Smooth muscle cell (in vitro differentiated cells): ENCODE data around the gene HOXD13. TPM values are rescaled to one million over a fixed set of nuclear protein-coding genes. Genes with fewer than 3 reads are reported as not detected.

Experiments
- DNase-seq: peaks from one replicate; lab custom pipeline; 2025; ENCODE audit not compliant: unreplicated experiment; lab: John Stamatoyannopoulos, UW
- H2AFZ ChIP-seq: fragments of 200-600 bp; sonication (generic); 2 replicates; pipeline ENCODE4 v1.6.0; 2016; ENCODE audit warnings: antibody characterized with exemption, low read depth, mild to moderate bottlenecking
- H3F3A ChIP-seq: fragments of 200-600 bp; sonication (generic); 2 replicates; pipeline ENCODE4 v1.6.0; 2017; ENCODE audit warnings: antibody characterized with exemption, low read depth
- H3K27ac ChIP-seq: fragments of 200-600 bp; sonication (generic); 2 replicates; pipeline ENCODE4 v1.5.1; 2016; ENCODE audit warnings: low read depth, mild to moderate bottlenecking
- H3K27me3 ChIP-seq: fragments of 200-600 bp; sonication (generic); 2 replicates; pipeline ENCODE4 v1.6.1; 2016; ENCODE audit warnings: low read depth, mild to moderate bottlenecking
- H3K36me3 ChIP-seq: fragments of 200-600 bp; sonication (generic); 2 replicates; pipeline ENCODE4 v1.5.1; 2016; ENCODE audit warnings: low read depth
- H3K4me1 ChIP-seq: fragments of 200-600 bp; sonication (generic); 2 replicates; pipeline ENCODE4 v1.5.1; 2016; ENCODE audit warnings: low read depth
- H3K4me2 ChIP-seq: fragments of 200-600 bp; sonication (generic); 2 replicates; pipeline ENCODE4 v1.6.0; 2016; ENCODE audit warnings: mild to moderate bottlenecking
- H3K4me3 ChIP-seq: fragments of 200-600 bp; sonication (generic); 2 replicates; pipeline ENCODE4 v1.5.1; 2016; ENCODE audit warnings: mild to moderate bottlenecking
- H3K79me2 ChIP-seq: fragments of 200-600 bp; sonication (generic); 2 replicates; pipeline ENCODE4 v1.6.0; 2016; ENCODE audit warnings: low read depth, mild to moderate bottlenecking
- H3K9ac ChIP-seq: fragments of 200-600 bp; sonication (generic); 2 replicates; pipeline ENCODE4 v1.6.0; 2016; ENCODE audit warnings: low read depth
- H3K9me3 ChIP-seq: fragments of 200-600 bp; sonication (generic); replicated peaks from 2 replicates; pipeline ENCODE4 v1.5.1; 2016; ENCODE audit warnings: low read depth
- H4K20me1 ChIP-seq: fragments of 200-600 bp; sonication (generic); 2 replicates; pipeline ENCODE4 v1.6.0; 2016; ENCODE audit warnings: low read depth
- WGBS: methylation state at CpG from one replicate; pipeline ENCODE4 v1.1.7; 2016; ENCODE audit warnings: low lambda C conversion rate; 5-methylcytosine and 5-hydroxymethylcytosine counted together
- polyA plus RNA-seq: library from polyadenylated mRNA; unstranded; fragments of >200 nt; fragmentation: Nextera tagmentation; extraction: Ambion mirVana; gene quantifications from 2 replicates; pipeline ENCODE4 v1.2.1, GENCODE V29; 2016
- total RNA-seq: library from RNA; depleted of rRNA; stranded (reverse); fragments of >200 nt; gene quantifications from 2 replicates; pipeline ENCODE4 v1.2.3, GENCODE V29; 2014
- TF ChIP-seq, protein P1 (sequence below): fragments of 200-600 bp; sonication (generic); IDR thresholded peaks from 2 replicates; pipeline ENCODE4 v1.5.1; 2017; ENCODE audit warnings: borderline replicate concordance, mild to moderate bottlenecking, antibody characterized with exemption; ENCODE audit not compliant: insufficient read depth, poor library complexity, severe bottlenecking

HOXD13 gene
- total and polyA plus RNA-seq, 2 experiments from 2014 or later = 0.31 to 1.9 TPM

DNA sequence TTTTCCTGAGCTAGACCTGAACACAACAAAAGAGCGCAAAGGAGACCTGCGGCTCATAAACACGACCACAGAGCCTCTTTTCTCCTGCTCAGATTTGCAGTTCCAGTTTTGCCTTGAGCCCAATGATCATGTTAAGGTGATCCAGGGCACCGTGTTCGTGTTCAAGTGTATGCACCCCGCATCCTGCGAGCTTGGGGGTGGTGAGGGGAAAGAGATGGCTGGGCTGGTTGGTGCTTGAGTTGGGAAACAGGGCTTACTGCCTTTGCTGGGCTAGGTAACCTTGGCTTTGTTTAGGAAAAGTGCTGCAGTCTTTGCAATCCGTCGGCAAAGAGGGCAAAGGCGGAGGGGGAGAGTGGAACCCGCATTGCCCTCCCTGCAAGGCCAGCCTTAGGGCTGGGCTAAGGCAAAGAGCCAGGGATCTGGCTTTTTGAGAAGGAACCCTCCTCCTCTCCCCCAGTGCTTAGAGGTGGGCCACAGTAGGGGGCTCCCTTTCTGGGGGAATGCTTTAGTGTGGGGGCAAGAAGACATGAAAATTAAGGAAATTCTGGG, 25.4 kb downstream of the HOXD13 start:
- H4K20me1 ChIP-seq = peaks cover 98% of the 10 kb centered on the region
- no peak overlapping the region for H3K9ac ChIP-seq
- peaks cover 9% of the 10 kb centered on the region for H3K79me2 ChIP-seq
- no peaks in the 10 kb centered on the region for H3F3A ChIP-seq
- TF ChIP-seq, protein P1, sequence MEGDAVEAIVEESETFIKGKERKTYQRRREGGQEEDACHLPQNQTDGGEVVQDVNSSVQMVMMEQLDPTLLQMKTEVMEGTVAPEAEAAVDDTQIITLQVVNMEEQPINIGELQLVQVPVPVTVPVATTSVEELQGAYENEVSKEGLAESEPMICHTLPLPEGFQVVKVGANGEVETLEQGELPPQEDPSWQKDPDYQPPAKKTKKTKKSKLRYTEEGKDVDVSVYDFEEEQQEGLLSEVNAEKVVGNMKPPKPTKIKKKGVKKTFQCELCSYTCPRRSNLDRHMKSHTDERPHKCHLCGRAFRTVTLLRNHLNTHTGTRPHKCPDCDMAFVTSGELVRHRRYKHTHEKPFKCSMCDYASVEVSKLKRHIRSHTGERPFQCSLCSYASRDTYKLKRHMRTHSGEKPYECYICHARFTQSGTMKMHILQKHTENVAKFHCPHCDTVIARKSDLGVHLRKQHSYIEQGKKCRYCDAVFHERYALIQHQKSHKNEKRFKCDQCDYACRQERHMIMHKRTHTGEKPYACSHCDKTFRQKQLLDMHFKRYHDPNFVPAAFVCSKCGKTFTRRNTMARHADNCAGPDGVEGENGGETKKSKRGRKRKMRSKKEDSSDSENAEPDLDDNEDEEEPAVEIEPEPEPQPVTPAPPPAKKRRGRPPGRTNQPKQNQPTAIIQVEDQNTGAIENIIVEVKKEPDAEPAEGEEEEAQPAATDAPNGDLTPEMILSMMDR = no peak
- H3K27ac ChIP-seq = no peak overlapping the region
- no peaks in the 10 kb centered on the region for H3K9me3 ChIP-seq
- peaks cover 100% of the 10 kb centered on the region for H3K27me3 ChIP-seq
- no peak for DNase-seq
- 76% methylated on average over 11 of the region's 11 CpGs for WGBS
- H3K36me3 ChIP-seq = no peaks in the 10 kb centered on the region
- no peak overlapping the region for H2AFZ ChIP-seq
- no peak overlapping the region for H3K4me3 ChIP-seq
- no peaks in the 10 kb centered on the region for H3K4me1 ChIP-seq
- no peak overlapping the region for H3K4me2 ChIP-seq

DNA sequence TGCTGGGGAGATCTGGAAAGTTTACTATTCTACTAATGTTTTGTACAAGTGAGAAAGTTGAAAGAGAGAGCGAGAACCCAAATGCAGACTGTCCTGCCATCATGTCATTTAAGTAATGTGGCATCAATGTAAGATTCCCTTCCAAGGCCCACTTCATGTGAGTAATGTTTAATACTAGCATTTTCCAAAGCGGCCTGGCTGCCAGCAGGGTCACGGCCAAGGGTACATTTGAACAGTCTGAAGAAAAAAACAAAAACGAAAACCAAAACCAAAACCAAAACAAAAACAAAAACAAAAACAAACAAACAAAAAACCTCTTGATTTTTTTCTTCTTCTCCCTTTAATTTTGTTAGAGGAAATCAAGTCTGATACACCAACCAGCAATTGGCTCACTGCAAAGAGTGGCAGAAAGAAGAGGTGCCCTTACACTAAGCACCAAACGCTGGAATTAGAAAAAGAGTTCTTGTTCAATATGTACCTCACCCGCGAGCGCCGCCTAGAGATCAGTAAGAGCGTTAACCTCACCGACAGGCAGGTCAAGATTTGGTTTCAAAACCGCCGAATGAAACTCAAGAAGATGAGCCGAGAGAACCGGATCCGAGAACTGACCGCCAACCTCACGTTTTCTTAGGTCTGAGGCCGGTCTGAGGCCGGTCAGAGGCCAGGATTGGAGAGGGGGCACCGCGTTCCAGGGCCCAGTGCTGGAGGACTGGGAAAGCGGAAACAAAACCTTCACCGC, 26.2 kb downstream of the HOXD13 start:
- TF ChIP-seq, protein P1 = peak; percentile 49
- no peak overlapping the region for H3K4me3 ChIP-seq
- peaks cover 3% of the 10 kb centered on the region for H3K79me2 ChIP-seq
- no peak for DNase-seq
- no peak overlapping the region for H3K27ac ChIP-seq
- peaks cover 100% of the 10 kb centered on the region for H3K27me3 ChIP-seq
- H3K4me1 ChIP-seq = no peaks in the 10 kb centered on the region
- peaks cover 98% of the 10 kb centered on the region for H4K20me1 ChIP-seq
- 41% methylated on average over 24 of the region's 24 CpGs for WGBS
- H3K4me2 ChIP-seq = no peak overlapping the region
- H3K9ac ChIP-seq = no peak overlapping the region
- H3K36me3 ChIP-seq = no peaks in the 10 kb centered on the region
- no peaks in the 10 kb centered on the region for H3K9me3 ChIP-seq
- no peaks in the 10 kb centered on the region for H3F3A ChIP-seq
- H2AFZ ChIP-seq = no peak overlapping the region

DNA sequence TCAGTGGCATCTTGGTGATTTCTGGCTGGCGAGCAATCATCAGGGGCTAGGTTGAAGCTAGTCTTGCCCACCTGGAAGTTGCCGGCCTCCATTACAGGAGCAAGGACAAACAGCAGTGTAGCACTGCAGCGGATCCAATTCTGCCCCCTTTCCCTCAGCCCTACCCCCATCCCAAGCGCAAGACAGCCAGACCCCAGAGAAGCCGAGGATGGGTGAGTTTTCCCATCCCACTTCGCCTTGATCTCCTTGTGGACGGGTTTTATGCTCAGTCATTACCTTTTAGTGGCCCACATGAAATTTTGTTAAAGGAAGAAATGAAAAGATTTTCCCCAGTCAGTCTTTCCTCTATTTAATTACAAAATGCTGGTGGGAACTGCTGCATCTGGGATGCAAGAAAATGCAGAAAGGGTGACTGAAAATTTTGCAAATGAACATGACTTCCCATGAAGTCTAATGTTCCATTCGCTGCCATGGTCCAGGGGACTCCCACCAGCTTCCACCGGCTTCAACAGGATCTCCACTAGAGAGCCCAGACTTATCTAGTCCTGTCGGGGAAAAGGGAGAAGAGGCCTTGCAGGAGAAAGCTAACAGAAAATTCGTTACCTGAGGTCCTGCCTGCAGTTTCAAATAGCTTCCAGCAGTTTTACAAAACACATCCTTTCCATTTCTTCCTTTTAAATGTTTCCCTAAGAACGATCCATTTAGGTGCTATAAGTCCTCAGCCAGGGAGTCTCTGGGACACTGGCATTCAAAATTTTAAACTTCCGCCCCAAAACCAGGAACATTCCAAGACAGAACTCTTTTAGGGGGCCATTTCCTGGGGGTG, 28.1 kb downstream of the HOXD13 start:
- no peak for DNase-seq
- Histone ChIP-seq H3K9ac (no peak overlapping the region), H3K27me3 (peaks cover 100% of the 10 kb centered on the region), H3K79me2 (no peaks in the 10 kb centered on the region), H3K36me3 (no peaks in the 10 kb centered on the region), H4K20me1 (peaks cover 88% of the 10 kb centered on the region), H3K4me1 (no peaks in the 10 kb centered on the region), H2AFZ (no peak overlapping the region), H3K4me3 (no peak overlapping the region), H3K9me3 (no peaks in the 10 kb centered on the region), H3K27ac (no peak overlapping the region), H3K4me2 (no peak overlapping the region), H3F3A (no peaks in the 10 kb centered on the region)
- TF ChIP-seq, protein P1 = peak; percentile 16
- 66% methylated on average over 13 of the region's 13 CpGs for WGBS
